ENCODE results near the gene STRIP1. TPM values are rescaled to one million over a fixed set of nuclear protein-coding genes. Genes with fewer than 3 reads are reported as not detected.
"Not testable (repeated sequence)": the region's sequence is repeated elsewhere in the genome, so short reads cannot be mapped to it uniquely, and the experiment has no call there.

STRIP1 gene
- polyA plus RNA-seq, 4 donors = 41.3 to 60.3 (median 47.8) TPM

DNA sequence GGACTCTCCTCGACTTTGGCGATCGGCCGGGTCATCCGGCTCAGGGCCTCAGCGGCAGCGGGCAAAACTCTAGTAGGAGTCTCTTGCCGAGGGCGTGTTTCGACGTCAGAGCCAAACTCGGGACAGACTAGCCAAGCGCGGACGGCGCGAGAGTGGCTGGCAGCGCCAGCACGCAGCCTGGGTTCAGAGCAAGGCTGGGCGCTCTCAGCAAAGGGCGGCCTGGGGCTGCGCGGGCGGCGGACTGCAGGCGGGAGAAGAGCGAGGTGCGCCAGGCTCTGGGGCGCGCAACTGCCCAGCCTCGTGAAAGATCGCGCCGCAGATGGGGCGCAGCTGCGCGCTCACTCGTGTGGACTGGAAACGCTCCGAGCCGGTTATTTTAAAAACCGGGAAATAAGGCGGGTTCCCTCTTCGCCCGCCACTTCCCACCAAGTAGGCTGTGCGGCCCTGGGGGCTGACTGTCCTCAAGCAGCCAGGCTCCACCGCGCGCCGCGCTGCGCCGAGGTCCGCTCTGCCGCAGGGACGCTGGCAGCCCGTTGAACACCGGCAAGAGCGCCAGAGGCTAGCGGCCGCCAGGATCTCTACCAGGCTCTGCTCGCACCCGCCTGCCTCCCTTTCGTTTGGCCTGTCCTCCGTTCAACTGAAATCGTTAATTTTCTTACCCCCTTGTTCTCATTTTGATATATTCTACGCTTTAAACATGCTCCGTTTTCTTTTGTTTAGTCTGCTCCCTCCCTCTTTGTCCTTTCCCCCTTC lies 33.6 kb downstream of the STRIP1 start:
- DNase-seq (ENCODE audit: low read depth in 4 of 4, low spot score in 3 of 4) = no peak

DNA sequence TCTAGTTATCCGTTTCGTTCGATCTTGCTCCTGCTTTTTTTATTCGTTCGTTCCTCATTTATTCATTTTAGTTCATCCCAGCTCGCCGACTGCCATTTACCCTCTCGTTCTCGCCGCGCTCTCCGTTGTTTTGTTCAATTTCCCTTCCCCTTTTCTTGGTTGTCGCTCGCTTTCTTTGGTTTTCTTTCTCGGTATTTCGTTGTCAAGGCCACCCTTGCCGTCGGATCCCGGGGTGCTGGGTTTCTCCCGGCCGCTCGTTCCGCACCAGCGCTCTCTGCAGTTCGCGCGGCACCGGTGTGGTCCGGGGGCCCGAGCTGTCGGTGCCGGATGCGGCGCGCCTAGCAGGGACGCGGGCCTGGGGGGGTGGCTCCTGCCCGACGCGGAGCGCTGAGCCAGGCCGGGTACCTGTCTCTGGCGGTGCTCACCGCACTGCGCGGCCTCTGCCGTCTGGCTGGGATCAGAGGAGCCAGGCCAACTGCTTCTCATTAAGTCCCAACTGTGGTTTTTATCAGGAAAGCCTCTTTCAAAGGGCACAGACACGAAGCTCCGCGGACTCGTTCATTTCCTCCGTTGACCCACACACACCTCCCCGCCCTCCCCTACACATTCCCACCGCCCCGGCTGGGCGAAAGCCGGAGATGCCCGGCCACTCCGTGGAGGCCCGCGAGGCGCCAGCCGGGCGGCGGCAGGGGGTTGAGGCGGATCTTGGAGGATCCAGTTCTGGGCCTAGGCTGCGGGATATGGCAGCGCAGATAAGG lies 34.4 kb downstream of the STRIP1 start:
- no peak for DNase-seq (ENCODE audit: low read depth in 4 of 4, low spot score in 3 of 4)

GRCh38 chr1:110069404-110070281 lies 35.2 kb downstream of the STRIP1 start:
- no peak for DNase-seq (ENCODE audit: low read depth in 4 of 4, low spot score in 3 of 4)

DNA sequence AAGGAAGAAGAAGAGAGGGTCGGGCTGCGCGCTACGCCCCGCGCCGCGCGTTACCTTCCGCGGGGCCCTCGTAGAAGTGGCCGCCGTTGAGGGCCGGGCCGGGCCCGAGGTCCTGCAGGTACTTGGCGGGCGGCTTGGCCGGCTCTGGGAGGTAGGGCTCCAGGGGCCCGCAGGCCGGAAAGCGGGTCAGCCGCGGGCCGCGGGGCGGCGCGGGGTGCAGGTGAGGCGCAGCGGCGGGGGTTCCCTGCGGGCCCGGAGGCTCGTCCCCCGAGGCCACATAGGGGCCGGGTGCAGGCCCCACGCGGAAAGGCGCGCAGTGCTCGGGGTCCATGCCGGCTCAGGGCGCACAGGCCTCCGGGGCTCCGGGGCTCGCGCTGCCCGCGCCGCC lies 35.9 kb downstream of the STRIP1 start:
- DNase-seq (ENCODE audit: low read depth in 4 of 4, low spot score in 3 of 4) = no peak

DNA sequence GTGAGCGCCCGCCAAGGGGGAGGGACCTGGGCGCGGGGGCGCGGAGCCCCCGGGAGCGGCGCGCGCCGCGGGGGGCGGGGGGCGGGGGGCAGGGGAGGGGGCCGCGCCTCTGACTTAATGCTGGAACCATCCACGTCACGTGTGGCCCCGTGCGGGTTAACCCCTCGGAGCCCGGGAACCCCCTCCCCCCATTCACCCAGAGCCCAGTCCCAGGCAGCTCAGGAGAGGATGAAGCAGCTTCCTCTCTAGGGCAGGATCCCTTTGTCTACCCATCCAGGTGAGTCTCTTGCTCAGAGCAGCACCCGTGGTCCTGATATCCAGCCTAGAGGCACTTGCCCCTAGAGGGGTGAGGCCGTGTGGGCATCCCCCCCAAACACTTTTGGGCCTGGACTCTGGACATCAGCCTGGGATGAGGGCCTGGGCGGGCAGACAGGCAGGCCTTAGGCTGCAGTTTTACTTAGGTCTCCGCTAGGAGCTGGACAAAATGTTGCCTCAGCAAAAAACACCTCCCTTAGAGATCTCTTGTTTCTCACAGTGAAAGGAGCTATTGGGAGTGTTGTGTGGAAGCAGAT lies 36.3 kb downstream of the STRIP1 start, which contains the start of gene ALX3:
TSS of gene ALX3 (minus strand) at position 2 of the 572 bp plus-strand sequence. CDS start 60 bp downstream, outside the sequence.
- DNase-seq (ENCODE audit: low read depth in 4 of 4, low spot score in 3 of 4) = no peak

DNA sequence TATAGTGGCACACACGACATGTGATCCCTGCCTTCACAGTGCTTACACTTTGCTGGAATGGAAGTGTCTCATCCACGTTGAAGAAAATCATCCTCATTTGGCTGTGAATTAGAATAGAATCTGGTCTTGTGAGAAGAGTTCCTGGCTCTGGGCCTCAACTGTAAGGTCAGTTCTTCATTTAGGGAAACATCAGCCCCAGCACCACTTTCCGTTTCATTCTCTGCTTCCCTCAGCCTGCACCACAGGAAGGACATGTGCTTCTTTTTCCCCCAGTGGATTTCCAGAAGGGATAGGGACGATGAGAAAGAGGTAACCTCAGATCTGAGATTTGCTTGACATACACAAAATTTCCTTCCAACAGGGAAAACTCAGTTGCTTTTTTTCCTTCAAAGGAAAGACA lies 39.7 kb downstream of the STRIP1 start:
- DNase-seq (ENCODE audit: low read depth in 4 of 4, low spot score in 3 of 4) = no peak

DNA sequence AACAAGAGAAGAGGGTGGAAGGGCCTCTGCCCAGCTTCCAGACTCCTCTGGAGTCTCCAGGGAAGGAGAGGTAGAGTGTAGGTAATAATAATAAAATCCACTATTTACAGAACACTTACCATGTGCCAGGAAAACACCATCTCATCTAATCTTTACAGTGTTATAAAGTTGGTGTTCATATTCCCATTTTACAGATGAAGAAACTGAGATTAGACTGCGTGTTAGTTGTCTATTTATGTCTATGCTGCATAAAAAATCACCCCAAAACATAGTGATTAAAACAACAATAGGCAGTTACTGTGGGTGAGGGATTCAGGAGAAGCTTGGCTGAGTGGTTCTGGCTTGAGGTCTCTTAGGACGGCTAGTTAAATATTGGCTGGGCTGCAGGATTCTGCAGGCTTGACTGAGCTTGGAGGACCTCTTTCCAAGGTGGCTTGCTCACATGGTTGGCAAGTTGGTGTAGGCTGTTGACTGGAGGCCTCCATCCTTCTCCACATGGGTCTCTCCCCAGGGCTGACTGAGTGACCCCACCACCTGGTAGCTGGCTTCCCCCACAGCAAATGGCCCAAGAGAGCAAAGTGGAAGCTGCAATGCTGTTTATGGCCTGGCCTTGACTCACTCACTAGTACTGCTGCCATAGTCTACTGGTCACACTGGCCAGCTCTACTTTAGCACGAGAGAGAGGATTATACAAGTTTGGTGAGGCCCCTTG lies 42.5 kb downstream of the STRIP1 start:
- no peak for DNase-seq (ENCODE audit: low read depth in 4 of 4, low spot score in 3 of 4)

- not testable (repeated sequence) for DNase-seq (ENCODE audit: low read depth in 4 of 4, low spot score in 3 of 4)
These were observed 45.6 kb downstream of the STRIP1 start for GRCh38 chr1:110079995-110080394.

DNA sequence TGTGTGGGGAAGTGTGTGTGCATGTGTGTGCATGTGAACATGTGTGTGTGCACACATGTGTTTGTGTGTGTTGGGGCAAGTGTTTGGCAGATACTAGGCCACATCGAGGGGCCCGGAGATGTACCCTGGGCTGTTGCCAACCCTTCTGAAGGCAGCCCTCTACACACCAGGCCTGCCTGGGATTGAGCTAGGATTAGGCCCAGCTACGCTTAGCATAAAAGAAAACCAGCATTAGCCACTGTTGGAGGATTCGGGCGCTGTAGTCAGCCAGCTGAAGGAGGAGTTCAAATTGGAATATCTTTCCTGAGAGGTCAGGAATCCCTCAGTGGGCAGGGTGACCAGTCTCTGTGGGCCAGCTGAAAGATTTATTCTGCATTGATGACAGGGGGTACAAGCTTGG lies 46.6 kb downstream of the STRIP1 start:
- no peak for DNase-seq (ENCODE audit: low read depth in 4 of 4, low spot score in 3 of 4)

DNA sequence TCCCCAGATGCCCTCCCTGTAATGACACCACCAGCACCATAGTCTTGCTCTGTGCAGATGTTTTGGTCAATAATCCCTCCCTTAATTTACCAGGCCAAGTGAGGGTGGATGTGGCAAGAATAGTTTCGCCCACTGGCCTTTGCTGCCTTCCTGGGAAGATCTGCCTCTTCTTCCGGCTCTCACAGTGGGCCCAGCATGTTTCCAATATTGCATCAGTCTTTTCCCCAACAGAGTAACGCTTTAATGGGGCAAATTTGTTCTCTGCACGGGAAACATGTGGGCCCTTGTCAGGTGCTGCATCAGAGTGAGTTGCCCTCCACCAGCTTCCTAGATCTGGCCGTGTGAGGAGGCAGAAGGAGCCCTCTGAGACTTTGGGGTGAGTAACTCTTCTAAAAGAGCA lies 48.1 kb downstream of the STRIP1 start:
- no peak for DNase-seq (ENCODE audit: low read depth in 4 of 4, low spot score in 3 of 4)

DNA sequence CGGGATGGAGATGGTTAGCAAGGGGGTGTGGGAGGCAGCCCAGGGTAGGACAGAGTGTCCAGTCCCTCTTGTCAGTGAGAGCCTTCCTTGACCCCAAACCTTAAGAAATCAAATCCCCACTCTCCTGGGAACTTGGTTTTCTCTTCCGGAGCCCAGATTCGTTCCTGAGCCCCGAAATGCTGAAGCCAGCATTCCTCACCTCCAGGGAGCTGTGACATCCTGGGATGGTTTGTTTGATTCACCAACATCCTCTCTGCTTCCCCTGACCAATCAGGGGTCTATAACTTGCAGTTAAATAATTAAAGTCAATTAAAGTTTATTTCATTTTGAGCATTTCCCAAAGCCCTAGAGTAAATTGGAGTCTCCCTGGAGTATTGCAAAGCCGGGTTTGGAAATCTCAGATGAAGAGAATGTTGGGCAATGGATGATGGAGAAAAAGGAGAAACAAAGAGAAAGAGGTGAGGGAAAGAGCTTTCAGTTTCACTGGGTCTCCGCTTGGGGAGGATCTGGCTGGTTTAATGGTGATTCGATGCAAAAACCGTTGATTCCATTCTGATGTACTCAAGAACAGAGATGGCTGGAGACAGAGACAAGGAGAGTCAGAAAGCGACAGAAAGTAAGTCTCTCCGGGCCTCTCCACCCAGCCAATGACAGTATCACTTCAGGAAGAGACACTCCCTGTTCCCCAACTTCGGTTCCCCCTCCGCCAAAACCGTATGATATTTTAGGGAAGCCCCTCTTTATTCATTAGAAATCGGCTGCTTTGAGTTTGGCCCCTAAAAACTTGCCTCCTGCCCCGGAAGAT lies 48.8 kb downstream of the STRIP1 start:
- DNase-seq (ENCODE audit: low read depth in 4 of 4, low spot score in 3 of 4) = no peak

GRCh38 chr1:110083866-110084226 lies 49.4 kb downstream of the STRIP1 start:
- no peak for DNase-seq (ENCODE audit: low read depth in 4 of 4, low spot score in 3 of 4)

DNA sequence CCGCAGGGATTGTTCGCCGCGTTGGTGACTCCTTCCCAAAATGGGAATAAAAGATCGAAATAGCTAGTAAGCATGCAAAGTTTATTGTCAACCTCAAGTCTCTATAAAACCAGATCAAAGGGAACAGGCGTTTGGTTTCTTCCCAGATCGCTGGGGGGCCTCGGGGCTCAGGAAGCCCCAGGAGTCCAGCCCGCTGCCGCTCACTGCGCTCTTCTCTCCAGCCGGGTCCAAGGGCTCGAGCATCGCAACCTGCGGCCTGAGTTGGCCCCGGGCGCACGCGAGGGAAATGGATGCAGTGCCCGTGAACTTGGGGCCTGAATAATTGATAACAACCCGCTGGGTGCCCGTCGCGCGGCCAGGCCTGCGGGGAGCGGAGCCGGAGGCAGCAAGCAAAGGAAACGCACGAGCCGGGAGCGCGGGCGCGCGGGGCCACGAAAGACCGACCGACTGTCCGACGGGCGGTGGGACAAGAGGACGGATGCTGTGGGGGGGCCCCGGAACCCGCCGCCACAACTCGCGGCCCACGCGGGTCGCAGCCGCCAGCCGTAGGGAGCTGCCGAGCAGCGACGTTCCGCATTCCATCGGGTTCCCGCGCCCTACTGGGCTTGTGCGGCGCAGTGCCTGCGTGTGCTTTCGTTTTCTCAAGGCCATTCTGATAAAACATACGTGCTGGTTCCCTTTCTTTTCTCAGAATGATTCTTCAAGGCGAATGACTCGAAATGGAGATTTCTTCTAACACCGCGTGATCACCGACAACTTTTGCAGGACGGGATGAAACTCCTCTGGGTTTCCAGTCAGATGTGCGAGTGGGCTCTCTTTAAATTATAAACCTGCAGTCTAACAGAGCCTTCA lies 50.0 kb downstream of the STRIP1 start:
- DNase-seq (ENCODE audit: low read depth in 4 of 4, low spot score in 3 of 4) = no peak

DNA sequence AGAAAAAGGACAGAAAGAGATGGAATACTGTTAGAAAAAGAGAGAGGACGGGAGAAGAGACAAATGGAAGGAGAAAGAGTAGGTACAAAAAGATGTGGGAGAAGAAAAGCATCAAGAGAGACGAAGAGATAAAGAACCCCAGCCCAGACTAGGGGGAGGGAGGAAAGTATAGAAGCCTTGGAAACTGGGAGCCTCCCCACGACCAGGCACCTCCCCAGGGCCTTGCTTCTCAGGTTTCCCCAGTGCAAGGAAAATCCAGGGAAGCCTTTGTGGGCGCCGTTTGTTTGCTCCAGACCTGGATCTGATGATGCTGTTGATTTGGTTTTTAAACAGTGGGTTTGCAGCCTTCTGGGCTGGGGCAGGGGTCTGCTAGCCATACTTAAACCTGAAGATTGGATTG lies 51.2 kb downstream of the STRIP1 start:
- no peak for DNase-seq (ENCODE audit: low read depth in 4 of 4, low spot score in 3 of 4)

- DNase-seq (ENCODE audit: low read depth in 4 of 4, low spot score in 3 of 4) = no peak
These were observed 52.5 kb downstream of the STRIP1 start for GRCh38 chr1:110086961-110087360.

- DNase-seq (ENCODE audit: low read depth in 4 of 4, low spot score in 3 of 4) = no peak
These were observed 53.7 kb downstream of the STRIP1 start for GRCh38 chr1:110087812-110088738.

DNA sequence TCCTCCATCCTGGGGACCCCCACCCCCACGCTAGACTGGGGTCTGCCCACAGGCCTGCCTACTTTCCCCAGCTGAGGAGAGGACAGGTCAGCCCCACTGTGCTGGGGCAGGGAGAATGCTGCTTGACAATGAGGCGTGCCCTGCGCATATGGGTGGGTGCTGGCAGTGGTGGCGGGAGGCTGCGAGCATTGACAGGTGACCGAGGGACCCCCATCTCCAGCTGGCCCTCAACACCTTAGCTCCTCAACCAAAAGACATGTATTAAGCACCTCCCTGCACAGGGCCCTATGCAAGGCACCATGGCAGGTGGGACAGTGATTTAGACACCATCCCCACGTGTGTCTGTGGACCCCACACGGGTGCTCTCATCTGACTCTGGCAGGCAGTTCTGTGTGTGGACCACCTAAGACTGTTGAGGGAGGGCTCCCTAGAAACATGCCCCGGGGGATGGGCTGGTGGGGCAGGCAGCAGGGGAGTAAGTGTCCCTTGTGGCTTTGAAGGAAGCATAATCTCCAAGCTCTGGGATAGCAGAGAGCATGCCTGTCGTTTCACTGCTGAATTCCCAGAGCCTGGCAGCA lies 54.4 kb downstream of the STRIP1 start:
- DNase-seq (ENCODE audit: low read depth in 4 of 4, low spot score in 3 of 4) = no peak
